Sigmoid colon (tissue), 4 donors: Measurements from ENCODE around the gene TMEM240.
"Not testable (repeated sequence)": the region's sequence is repeated elsewhere in the genome, so short reads cannot be mapped to it uniquely, and the experiment has no call there.

ENCODE experiments used
- CTCF ChIP-seq, 4 experiments: fragments of 450-650 bp in 3 of 4; fragments of 200-600 bp in 1 of 4; IDR thresholded peaks; one replicate each; pipeline ENCODE4 v1.5.1; 2016 to 2019; ENCODE audit warnings: antibody characterized with exemption in 4 of 4, mild to moderate bottlenecking in 3 of 4, moderate library complexity in 2 of 4
- EP300 ChIP-seq, 4 donors: sonication (generic); formaldehyde crosslinking; IDR thresholded peaks; one replicate each; pipeline ENCODE4 v1.6.1; 2017; ENCODE audit warnings: antibody characterized with exemption in 4 of 4
- POLR2A ChIP-seq, 2 donors: fragments of 450-650 bp; IDR thresholded peaks; one replicate each; pipeline ENCODE4 v1.6.1; 2016; ENCODE audit warnings: antibody characterized with exemption in 2 of 2, mild to moderate bottlenecking in 2 of 2, moderate library complexity in 2 of 2
- POLR2AphosphoS5 ChIP-seq, 4 donors: sonication (generic); formaldehyde crosslinking; IDR thresholded peaks; one replicate each; pipeline ENCODE4 v1.6.1; 2017; ENCODE audit warnings: antibody characterized with exemption in 4 of 4

- TF ChIP-seq CTCF, POLR2AphosphoS5, EP300, POLR2A (IDR thresholded peaks at IDR 0.05): not testable (repeated sequence)
Observed at GRCh38 chr1:1533176-1533893, 7.1 kb downstream of the TMEM240 start.
